ENCODE measurements around the gene ABHD17A.

Gene ABHD17A

GRCh38 chr19:1862424-1863327 lies 22.6 kb downstream of the ABHD17A start:
- peak; percentile 3 for DNase-seq

- no peak for DNase-seq
These were observed 23.2 kb downstream of the ABHD17A start for GRCh38 chr19:1862068-1862423.

- DNase-seq = no peak
These were observed 23.7 kb downstream of the ABHD17A start for GRCh38 chr19:1861599-1862031.

DNA sequence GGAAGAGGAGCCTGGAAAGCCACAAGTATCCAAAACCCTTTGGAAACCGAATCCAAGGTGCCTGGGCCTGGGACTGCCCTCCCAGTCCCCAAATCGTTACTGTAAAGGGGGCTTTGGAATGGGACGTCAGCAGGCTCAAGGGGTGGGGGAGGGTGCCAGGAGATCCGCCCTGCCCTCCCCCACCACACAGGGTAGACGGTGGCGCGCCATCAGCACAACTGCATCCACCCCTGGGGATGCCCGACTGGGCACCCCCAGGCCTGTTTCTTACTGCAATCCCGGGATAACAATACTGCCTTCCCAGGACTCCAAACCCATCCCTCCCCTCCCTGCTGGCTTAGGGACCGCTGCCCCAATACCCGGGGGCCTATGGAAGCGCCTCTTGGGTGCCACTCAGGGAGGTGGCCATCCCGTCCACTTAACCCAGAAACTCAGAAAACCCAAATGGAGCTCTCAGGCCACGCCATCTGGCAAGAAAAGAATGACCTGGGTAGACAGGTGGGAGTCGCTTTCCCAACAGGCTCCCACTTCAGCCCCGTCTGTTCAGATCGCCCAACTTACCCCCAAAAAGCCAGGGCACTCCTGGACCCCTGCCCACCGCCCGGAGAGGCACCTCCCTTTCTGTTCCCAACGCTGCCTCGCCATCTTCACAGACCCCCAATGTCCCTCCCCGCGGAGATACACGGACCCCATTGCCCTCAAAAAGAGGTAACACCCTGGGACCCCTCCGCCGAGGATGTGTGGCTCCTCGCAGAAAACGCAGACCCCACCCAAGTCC lies 24.3 kb downstream of the ABHD17A start:
- DNase-seq = no peak

GRCh38 chr19:1860042-1860775 lies 25.1 kb downstream of the ABHD17A start:
- no peak for DNase-seq

GRCh38 chr19:1859331-1859781 lies 25.9 kb downstream of the ABHD17A start:
- no peak for DNase-seq

GRCh38 chr19:1858412-1859081 lies 26.7 kb downstream of the ABHD17A start:
- DNase-seq = no peak

DNA sequence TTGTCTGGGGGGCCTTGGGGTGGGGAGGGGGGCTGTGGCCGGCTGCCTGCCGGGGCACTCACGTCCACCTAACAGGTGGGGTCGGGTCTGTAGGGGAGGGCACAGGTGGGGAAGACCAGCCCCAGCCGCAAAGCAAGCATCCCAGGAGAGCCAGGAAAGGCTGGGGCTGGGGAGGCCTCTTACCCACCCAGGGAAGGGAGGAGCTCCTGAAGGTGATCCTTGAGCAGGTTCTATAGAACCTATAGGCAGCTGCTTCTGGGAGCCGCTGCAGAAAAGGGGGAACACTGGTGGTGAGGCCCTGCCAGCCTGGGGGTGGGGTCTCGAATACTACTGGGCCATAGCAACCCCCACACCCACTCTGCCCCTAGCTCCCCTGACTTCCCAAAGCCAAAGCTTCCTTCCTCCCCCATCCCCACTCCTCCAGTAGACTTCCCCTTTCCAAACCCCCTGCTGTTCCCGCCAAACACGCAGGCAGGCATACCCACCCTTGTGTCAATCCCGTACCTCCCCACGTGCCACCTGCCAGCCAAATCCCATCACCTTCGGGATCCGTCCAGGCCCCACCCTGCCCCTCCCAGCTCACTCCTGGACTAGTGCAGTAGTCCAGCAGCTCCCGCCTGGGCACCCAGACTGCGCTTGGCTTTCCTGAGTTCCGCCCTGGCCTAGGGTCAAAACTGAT lies 27.5 kb downstream of the ABHD17A start:
- DNase-seq = no peak

DNA sequence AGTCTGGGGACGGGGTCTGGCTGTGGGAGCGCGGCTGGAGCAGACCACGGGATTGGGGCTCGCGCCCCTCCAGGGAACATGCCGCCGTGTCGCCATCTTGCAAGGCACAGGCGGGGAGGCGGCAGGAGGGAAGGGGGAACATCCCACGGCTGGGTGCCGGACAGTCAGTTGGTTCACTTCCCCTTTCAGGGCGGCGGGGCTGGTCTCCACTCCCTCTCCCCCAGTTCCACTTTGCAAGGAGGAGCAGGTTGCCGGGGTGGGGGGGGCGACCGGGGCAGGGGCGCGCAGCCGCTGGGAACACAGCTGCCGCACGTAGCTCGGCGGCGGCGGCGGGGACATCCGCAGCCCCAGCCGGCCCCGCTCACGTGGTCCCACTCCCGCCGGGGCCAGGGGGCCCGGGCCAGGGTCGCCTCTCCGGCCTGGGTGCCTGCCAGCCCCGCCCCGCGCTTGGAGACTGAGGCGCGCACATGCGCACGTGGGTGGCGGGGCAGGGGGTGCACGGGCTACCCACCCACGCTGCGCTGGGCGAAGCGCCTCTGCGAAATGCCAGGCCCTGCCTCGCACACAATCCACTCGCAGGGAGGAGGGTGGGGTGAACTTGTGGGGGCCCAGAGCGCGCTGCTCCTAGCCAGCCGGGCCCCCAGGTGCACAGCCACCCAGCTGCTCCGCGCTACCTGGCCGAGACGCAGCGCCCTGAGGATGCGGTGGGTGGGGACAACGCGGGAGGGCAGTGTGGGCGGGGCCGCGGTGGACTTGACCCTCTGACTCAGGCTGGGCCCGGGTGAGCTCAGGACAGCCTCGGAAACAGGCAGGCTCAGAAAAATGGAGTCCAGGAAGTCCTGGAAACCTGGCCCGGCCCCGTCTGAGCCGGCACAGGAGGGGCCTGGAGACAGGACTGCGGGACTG lies 28.3 kb downstream of the ABHD17A start:
- DNase-seq = no peak

- no peak for DNase-seq
These were observed 29.0 kb downstream of the ABHD17A start for GRCh38 chr19:1856345-1856697.

GRCh38 chr19:1855828-1856255 lies 29.5 kb downstream of the ABHD17A start:
- no peak for DNase-seq

- DNase-seq = peak; percentile 41
These were observed 30.1 kb downstream of the ABHD17A start for GRCh38 chr19:1855040-1855827.

- no peak for DNase-seq
These were observed 30.7 kb downstream of the ABHD17A start for GRCh38 chr19:1854542-1855039.

- no peak for DNase-seq
These were observed 31.2 kb downstream of the ABHD17A start for GRCh38 chr19:1854039-1854541.

- peak; percentile 43 for DNase-seq
These were observed 31.8 kb downstream of the ABHD17A start for GRCh38 chr19:1853295-1854038.

DNA sequence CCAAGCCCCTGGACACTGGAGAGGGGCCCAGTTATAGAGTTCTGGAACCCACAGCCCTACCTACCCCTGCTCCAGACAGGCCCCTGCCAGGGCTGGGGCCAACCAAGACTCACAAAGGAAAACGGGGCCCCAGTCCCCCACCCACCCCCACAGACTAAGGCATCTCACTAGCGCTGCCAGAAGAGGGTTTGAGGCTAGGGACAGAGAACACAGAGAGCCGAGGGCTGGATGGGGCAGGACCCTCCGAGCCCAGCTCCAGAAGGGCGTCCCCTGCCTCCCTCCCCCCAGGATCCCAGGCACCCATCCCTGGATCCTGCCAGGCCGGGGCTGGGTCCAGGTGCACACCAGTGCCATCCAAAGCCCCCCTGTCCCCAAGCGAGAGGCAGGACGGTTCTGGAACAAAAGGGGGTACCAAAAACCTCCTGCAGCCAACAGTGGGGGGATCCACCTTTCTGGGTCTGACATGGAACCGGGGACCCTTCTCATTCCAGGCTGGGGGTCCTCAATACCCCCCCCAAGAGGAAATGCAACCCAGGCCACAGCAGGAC lies 32.6 kb downstream of the ABHD17A start:
- no peak for DNase-seq

GRCh38 chr19:1851654-1852580 lies 33.4 kb downstream of the ABHD17A start:
- DNase-seq = no peak
